GM18511 (cell line): ENCODE measurements around the gene TBC1D25.

Source experiments
- ATAC-seq: cut with Tn5 transposase; IDR thresholded peaks from one replicate; pipeline ENCODE4 v1.9.1; 2021; ENCODE audit warnings: mild to moderate bottlenecking, moderate library complexity; ENCODE audit not compliant: unreplicated experiment

The TBC1D25 gene

DNA sequence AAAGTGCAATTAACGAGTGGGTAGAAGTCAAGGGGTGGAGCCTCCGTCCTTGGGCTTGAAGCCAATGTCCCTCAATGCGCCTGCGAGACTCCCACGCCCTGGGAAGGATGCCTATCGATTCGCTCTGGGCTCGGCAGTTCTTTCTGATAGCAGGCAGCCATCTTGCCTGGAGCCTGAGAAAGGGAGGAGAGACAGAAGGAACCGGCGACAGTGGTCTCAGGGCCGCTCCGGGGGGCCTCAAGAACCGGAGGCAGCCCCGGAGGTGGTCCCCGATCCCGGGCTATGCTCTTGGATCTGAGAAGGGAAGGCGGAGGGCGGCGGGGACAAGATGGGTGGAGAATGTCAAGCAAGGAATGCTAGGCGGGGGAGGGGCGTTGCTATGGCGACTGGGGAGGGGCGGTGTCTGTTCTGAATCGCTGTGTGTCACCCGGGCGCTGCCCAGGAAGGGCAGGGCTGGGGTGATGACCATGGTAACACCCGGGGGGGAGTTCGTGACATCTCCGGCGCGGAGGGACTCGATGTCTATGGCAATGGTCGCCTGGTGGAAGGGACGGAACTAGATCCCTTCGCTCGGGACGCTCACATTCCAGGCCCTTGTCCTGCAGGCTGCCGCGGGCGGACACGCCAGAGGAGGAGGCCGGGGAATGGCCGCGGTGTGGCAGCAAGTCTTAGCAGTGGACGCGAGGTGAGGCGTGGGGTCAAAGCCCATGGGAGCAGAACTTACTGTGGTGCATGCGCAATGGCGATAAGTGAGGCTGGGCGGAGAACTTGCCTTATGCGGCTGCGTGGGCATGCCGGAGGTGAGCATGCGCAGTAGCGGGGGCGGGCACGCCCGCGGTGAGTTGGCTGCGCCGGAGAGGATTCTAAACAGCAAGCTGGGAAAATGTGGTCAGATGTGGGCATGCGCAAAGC, 58.1 kb downstream of the TBC1D25 start, which contains the start of gene WDR13:
WDR13 (plus strand) TSS at position 140 of the 912 bp plus-strand sequence; CDS start at position 645, 505 bp downstream.
- ATAC-seq, result peak; percentile 78

DNA sequence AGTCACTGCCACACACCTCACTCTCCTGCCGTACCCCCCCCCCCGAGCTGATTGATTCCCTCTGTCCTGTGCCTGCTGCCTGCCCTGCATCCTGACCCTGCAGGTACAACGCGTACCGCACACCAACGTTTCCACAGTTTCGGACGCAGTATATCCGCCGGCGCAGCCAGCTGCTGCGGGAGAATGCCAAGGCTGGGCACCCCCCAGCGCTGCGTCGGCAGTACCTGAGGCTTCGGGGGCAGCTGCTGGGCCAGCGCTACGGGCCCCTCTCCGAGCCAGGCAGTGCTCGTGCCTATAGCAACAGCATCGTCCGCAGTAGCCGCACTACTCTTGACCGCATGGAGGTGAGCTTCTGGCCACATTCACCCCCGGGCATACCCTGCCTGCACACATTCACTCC, 59.1 kb downstream of the TBC1D25 start:
- no peak for ATAC-seq

DNA sequence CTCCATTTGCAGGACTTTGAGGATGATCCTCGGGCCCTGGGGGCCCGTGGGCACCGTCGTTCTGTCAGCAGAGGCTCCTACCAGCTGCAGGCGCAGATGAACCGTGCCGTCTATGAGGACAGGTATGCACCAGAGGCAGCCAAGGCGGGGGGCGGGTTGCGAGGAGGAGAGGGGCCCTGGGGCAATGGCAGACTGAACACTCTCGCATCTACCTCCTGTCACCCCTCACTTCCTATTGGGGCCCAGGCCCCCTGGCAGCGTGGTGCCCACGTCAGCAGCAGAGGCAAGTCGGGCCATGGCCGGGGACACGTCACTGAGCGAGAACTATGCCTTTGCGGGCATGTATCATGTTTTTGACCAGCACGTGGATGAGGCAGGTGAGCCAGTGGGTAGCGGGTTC, 59.8 kb downstream of the TBC1D25 start:
- no peak for ATAC-seq

DNA sequence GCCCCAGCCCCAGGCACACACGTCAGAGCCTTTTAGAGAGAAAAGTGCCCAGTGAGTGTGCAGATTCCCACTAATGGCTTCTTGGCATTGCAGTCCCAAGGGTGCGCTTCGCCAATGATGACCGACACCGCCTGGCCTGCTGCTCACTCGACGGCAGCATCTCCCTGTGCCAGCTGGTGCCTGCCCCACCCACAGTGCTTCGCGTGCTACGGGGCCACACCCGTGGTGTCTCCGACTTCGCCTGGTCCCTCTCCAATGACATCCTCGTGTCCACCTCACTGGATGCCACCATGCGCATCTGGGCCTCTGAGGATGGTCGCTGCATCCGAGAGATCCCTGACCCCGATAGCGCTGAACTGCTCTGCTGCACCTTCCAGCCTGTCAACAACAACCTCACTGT, 60.7 kb downstream of the TBC1D25 start:
- no peak for ATAC-seq

DNA sequence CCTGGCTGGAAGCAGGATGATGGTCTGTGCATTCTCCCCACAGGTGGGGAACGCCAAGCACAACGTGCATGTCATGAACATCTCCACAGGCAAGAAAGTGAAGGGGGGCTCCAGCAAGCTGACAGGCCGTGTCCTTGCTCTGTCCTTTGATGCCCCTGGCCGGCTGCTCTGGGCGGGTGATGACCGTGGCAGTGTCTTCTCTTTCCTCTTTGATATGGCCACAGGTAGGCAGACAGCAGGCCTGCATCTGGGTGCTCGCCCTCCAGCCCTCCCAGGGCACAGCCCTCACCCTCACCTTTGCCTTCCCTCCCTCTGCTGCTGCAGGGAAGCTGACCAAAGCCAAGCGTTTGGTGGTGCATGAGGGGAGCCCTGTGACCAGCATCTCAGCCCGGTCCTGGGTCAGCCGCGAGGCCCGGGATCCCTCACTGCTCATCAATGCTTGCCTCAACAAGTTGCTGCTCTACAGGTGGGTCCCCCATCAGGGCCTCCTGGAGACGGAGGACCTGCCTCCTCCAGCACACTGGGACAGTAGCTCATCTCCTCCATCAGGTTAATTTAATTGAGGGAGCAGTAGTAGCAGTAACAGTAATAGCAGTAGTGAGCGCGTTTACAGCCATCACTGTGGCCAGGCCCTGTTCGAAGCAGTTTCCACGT, 62.4 kb downstream of the TBC1D25 start:
- ATAC-seq, result no peak

DNA sequence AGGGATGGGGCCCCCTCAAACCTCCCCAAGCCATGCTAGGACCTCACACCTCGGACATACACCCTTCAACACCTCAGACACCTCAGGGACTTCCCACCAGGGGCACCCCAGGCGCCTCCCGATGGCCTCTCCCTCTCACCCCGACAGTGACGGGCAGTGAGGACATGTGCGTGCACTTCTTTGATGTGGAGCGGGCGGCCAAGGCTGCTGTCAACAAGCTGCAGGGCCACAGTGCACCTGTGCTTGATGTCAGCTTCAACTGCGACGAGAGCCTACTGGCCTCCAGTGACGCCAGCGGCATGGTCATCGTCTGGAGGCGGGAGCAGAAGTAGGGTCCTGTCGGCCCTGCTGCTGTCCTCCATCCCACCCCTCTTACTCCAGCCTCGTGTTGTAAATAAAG, 65.2 kb downstream of the TBC1D25 start:
- ATAC-seq, result no peak

DNA sequence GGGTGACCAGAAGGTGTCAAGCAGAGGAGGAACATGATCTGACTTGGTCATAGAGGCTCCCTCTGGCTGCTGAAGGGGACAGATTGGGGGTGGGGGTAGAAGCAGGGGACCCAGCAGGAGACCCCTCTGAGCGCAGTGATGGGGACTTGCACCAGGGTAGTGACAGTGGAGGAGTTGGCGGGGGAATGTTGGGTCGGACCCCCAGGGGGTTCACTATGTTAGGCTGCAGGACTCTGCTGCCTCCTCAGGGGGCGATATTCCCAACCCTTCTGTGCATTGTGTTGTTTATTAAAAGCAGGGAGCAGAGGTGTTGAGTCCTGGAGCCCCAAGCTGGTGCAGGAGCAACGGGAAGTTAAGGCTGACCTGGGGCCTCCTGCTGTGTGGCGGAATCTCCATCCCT, 66.6 kb downstream of the TBC1D25 start:
- no peak for ATAC-seq

DNA sequence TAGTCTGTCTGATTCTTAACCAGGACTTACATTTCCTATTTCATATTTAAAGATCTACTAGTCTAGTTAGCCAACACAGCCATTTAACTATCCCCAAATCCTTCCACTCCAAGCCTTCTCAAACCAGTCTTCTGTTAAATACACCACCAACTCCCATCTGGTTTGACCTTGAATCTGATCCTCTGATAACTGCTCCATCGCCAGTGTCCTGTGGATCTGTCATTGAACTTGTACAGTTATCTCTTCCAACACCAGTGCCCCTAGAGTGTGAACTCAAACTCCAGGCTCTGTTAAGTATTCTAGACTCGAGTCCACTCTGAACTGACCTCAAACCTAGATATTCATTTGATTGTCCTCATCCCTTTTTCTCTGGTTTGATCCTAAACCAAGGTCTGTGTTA, 72.2 kb downstream of the TBC1D25 start:
- no peak for ATAC-seq
